SK-N-SH (cell line): Measurements from ENCODE around the gene C6. TPM values are rescaled to one million over a fixed set of nuclear protein-coding genes. Genes with fewer than 3 reads are reported as not detected.

Experiments used
- CTCF ChIA-PET: fragments of 300-600, 350-600 bp; formaldehyde crosslinking; extraction: SDS; loops from one replicate; lab custom pipeline; 2021; lab: Yijun Ruan, JAX
- POLR2A ChIA-PET: fragments of 350-600 bp; sonication (Branson Sonifier 250); formaldehyde crosslinking; extraction: SDS; loops from one replicate; lab custom pipeline; 2020; ENCODE audit warnings: antibody characterized with exemption, inconsistent platforms; lab: Yijun Ruan, JAX
- DNase-seq: peaks from one replicate; pipeline ENCODE4 v3.0.0; 2012
- H2AFZ ChIP-seq: fragments of 200-600 bp; sonication (generic); 2 replicates; pipeline ENCODE4 v1.8.1; 2016; ENCODE audit warnings: antibody characterized with exemption, mild to moderate bottlenecking, low read depth
- H3F3A ChIP-seq: fragments of 200-600 bp; sonication (generic); replicated peaks from 2 replicates; pipeline ENCODE3; 2016; ENCODE audit warnings: antibody characterized with exemption, mild to moderate bottlenecking; ENCODE audit not compliant: insufficient read depth
- H3K27ac ChIP-seq, 2 experiments: fragments of 200-500 bp in 1 of 2; fragments of 200-600 bp in 1 of 2; sonication (Bioruptor generic) in 1 of 2; sonication (generic), shearing (Covaris generic) in 1 of 2; 2 replicates each; pipeline versions ENCODE4 v1.5.1 to v1.6.1; 2014 to 2016; ENCODE audit warnings: low read depth in 2 of 2, inconsistent platforms in 1 of 2, low read length in 1 of 2, mild to moderate bottlenecking in 1 of 2, mixed read lengths in 1 of 2
- H3K27me3 ChIP-seq: fragments of 200-600 bp; sonication (generic), shearing (Covaris generic); 2 replicates; pipeline ENCODE4 v1.6.1; 2016; ENCODE audit warnings: mixed run types; ENCODE audit not compliant: insufficient read depth
- H3K36me3 ChIP-seq, 2 experiments: fragments of 200-500 bp in 1 of 2; fragments of 200-600 bp in 1 of 2; sonication (Bioruptor generic) in 1 of 2; sonication (generic) in 1 of 2; replicated peaks in 1 of 2; 2 replicates each; pipeline versions ENCODE3 to v1.5.1; 2014 to 2016; ENCODE audit warnings: low read length in 1 of 2, mild to moderate bottlenecking in 1 of 2; ENCODE audit not compliant: insufficient read depth in 2 of 2, control insufficient read depth in 1 of 2
- H3K4me1 ChIP-seq, 2 experiments: fragments of 200-500 bp in 1 of 2; fragments of 200-600 bp in 1 of 2; sonication (Bioruptor generic) in 1 of 2; sonication (generic), shearing (Covaris generic) in 1 of 2; 2 replicates each; pipeline versions ENCODE4 v1.5.1 to v1.6.1; 2014 to 2016; ENCODE audit warnings: low read depth in 1 of 2, low read length in 1 of 2, mixed run types in 1 of 2; ENCODE audit not compliant: insufficient read depth in 2 of 2, control insufficient read depth in 1 of 2
- H3K4me2 ChIP-seq: fragments of 200-600 bp; sonication (generic), shearing (Covaris generic); 2 replicates; pipeline ENCODE4 v1.6.1; 2017; ENCODE audit warnings: mixed run types
- H3K4me3 ChIP-seq, 2 experiments: fragments of 200-500 bp in 1 of 2; fragments of 200-600 bp in 1 of 2; sonication (Bioruptor generic) in 1 of 2; sonication (generic), shearing (Covaris generic) in 1 of 2; 2 replicates each; pipeline versions ENCODE4 v1.5.1 to v1.8.1; 2014 to 2016; ENCODE audit warnings: low read depth in 2 of 2, inconsistent platforms in 1 of 2, low read length in 1 of 2, mild to moderate bottlenecking in 1 of 2, mixed read lengths in 1 of 2, moderate library complexity in 1 of 2
- H3K79me2 ChIP-seq: fragments of 200-600 bp; sonication (generic); 2 replicates; pipeline ENCODE4 v1.8.1; 2017; ENCODE audit warnings: mild to moderate bottlenecking; ENCODE audit not compliant: insufficient read depth
- H3K9ac ChIP-seq: fragments of 200-600 bp; sonication (generic); 2 replicates; pipeline ENCODE4 v1.6.1; 2017; ENCODE audit warnings: mixed run types
- H3K9me2 ChIP-seq: fragments of 200-600 bp; sonication (generic); 2 replicates; pipeline ENCODE4 v1.6.1; 2017; ENCODE audit warnings: mixed run types
- H3K9me3 ChIP-seq: fragments of 200-600 bp; sonication (generic); 2 replicates; pipeline ENCODE4 v1.6.1; 2017; ENCODE audit warnings: mixed run types, mild to moderate bottlenecking, moderate library complexity
- H4K20me1 ChIP-seq: fragments of 200-600 bp; sonication (generic); 2 replicates; pipeline ENCODE4 v1.6.1; 2017; ENCODE audit warnings: mild to moderate bottlenecking, mixed run types; ENCODE audit not compliant: insufficient read depth
- CHD2 ChIP-seq: fragments of 150-350 bp; IDR thresholded peaks from 2 replicates; pipeline ENCODE4 v1.6.1; 2018; ENCODE audit warnings: low read length; ENCODE audit not compliant: partially characterized antibody
- CTCF ChIP-seq: fragments of 200-600 bp; sonication (generic); IDR thresholded peaks from 2 replicates; pipeline ENCODE4 v1.6.1; 2017; ENCODE audit warnings: antibody characterized with exemption, mild to moderate bottlenecking, moderate library complexity
- EP300 ChIP-seq, 2 experiments: IDR thresholded peaks; 2 replicates each; pipeline versions ENCODE4 v1.4.0 to v1.6.1; 2012; ENCODE audit warnings: borderline replicate concordance in 1 of 2, low read depth in 1 of 2, low read length in 1 of 2
- FOSL2 ChIP-seq: IDR thresholded peaks from 2 replicates; pipeline ENCODE4 v1.4.0; 2012; ENCODE audit warnings: low read depth, mild to moderate bottlenecking, moderate library complexity, borderline replicate concordance
- FOXJ3 ChIP-seq: sonication (generic); formaldehyde crosslinking; IDR thresholded peaks from 2 replicates; pipeline ENCODE4 v1.5.1; 2020; ENCODE audit warnings: mild to moderate bottlenecking, missing genetic modification reagents
- FOXM1 ChIP-seq: IDR thresholded peaks from 2 replicates; pipeline ENCODE4 v1.4.0; 2012; ENCODE audit warnings: low read depth, mild to moderate bottlenecking
- GABPA ChIP-seq: IDR thresholded peaks from 2 replicates; pipeline ENCODE4 v1.4.0; 2012; ENCODE audit warnings: low read depth, mild to moderate bottlenecking
- GATA2 ChIP-seq: sonication (generic); formaldehyde crosslinking; IDR thresholded peaks from 2 replicates; pipeline ENCODE4 v1.5.0; 2020; ENCODE audit warnings: mild to moderate bottlenecking, missing genetic modification reagents
- IRF3 ChIP-seq: fragments of 150-350 bp; IDR thresholded peaks from 2 replicates; pipeline ENCODE4 v1.6.1; 2016; ENCODE audit warnings: mild to moderate bottlenecking, low read depth, low read length
- JUND ChIP-seq: IDR thresholded peaks from 2 replicates; pipeline ENCODE4 v1.4.0; 2012
- MEF2A ChIP-seq: IDR thresholded peaks from 2 replicates; pipeline ENCODE4 v1.4.0; 2012; ENCODE audit warnings: low read depth, borderline replicate concordance
- MXI1 ChIP-seq: IDR thresholded peaks from 2 replicates; pipeline ENCODE4 v1.6.1; 2012; ENCODE audit warnings: mild to moderate bottlenecking, low read depth, low read length, improper control_type of control experiment
- PBX3 ChIP-seq: IDR thresholded peaks from 2 replicates; pipeline ENCODE4; 2012
- RCOR1 ChIP-seq: fragments of 150-350 bp; IDR thresholded peaks from 2 replicates; pipeline ENCODE4 v1.6.1; 2017; ENCODE audit warnings: antibody characterized with exemption, low read length
- REST ChIP-seq: IDR thresholded peaks from 2 replicates; pipeline ENCODE4 v1.6.1; 2012; ENCODE audit warnings: mild to moderate bottlenecking, low read depth, low read length, moderate library complexity
- RFX5 ChIP-seq: IDR thresholded peaks from 2 replicates; pipeline ENCODE4 v1.6.1; 2012; ENCODE audit warnings: mild to moderate bottlenecking, improper control_type of control experiment, low read length
- SIN3A ChIP-seq: IDR thresholded peaks from 2 replicates; pipeline ENCODE4 v1.6.1; 2012; ENCODE audit warnings: low read depth, mild to moderate bottlenecking, low read length, moderate library complexity, borderline replicate concordance
- TCF12 ChIP-seq: IDR thresholded peaks from 2 replicates; pipeline ENCODE4 v1.4.0; 2012
- TEAD4 ChIP-seq: IDR thresholded peaks from 2 replicates; pipeline ENCODE4 v1.4.0; 2012; ENCODE audit warnings: mild to moderate bottlenecking, borderline replicate concordance; ENCODE audit not compliant: insufficient read depth
- YY1 ChIP-seq: IDR thresholded peaks from 2 replicates; pipeline ENCODE4 v1.4.0; 2012; ENCODE audit warnings: low read depth, mild to moderate bottlenecking
- WGBS: methylation state at CpG from one replicate; pipeline ENCODE4 v1.1.6; 2017; ENCODE audit warnings: low lambda C conversion rate; 5-methylcytosine and 5-hydroxymethylcytosine counted together
- polyA plus RNA-seq, 3 experiments: library from polyadenylated mRNA; depleted of rRNA; stranded (reverse); fragments of >200 nt; gene quantifications; 2 replicates each; pipeline ENCODE4 v1.2.3, GENCODE V29; 2012

Gene C6
- polyA plus RNA-seq, 1 of the 3 experiments (the other 2 are of a cell fraction), result 0.08 TPM

GRCh38 chr5:41095324-41096101 lies 117.8 kb downstream of the C6 start:
- no peak overlapping the region for H3K4me3 ChIP-seq
- H3F3A ChIP-seq, result no peaks in the 10 kb centered on the region
- POLR2A ChIA-PET, result no interaction called here
- TF ChIP-seq GATA2, result no peak
- TF ChIP-seq FOXM1, result no peak
- no peak for TF ChIP-seq TEAD4
- no peak for TF ChIP-seq JUND
- TF ChIP-seq EP300 (IDR thresholded peaks at IDR 0.05; ENCODE audit: borderline replicate concordance in 1 of 2, low read depth in 1 of 2, low read length in 1 of 2), result no peak
- TF ChIP-seq SIN3A, result no peak
- TF ChIP-seq REST, result no peak
- TF ChIP-seq RCOR1, result no peak
- TF ChIP-seq RFX5, result no peak
- TF ChIP-seq YY1, result no peak
- TF ChIP-seq CTCF, result no peak
- TF ChIP-seq MEF2A, result no peak
- TF ChIP-seq CHD2, result no peak
- TF ChIP-seq PBX3, result no peak
- no peak for TF ChIP-seq IRF3
- TF ChIP-seq TCF12, result no peak
- TF ChIP-seq GABPA, result no peak
- no peak for TF ChIP-seq FOXJ3 (CRISPR knock-in tag)
- TF ChIP-seq FOSL2, result no peak
- no peak for TF ChIP-seq MXI1
- H3K36me3 ChIP-seq, result no peaks in the 10 kb centered on the region
- H3K4me1 ChIP-seq, result no peaks in the 10 kb centered on the region
- no peaks in the 10 kb centered on the region for H3K27me3 ChIP-seq
- 48% methylated on average over 4 of the region's 5 CpGs for WGBS
- no peaks in the 10 kb centered on the region for H3K79me2 ChIP-seq
- no peak overlapping the region for H2AFZ ChIP-seq
- no peak for DNase-seq
- H3K27ac ChIP-seq, result no peak overlapping the region
- H3K9me3 ChIP-seq, result no peaks in the 10 kb centered on the region
- H3K4me2 ChIP-seq, result no peak overlapping the region
- H3K9ac ChIP-seq, result no peak overlapping the region
- H3K9me2 ChIP-seq, result no peaks in the 10 kb centered on the region
- H4K20me1 ChIP-seq, result no peaks in the 10 kb centered on the region
- CTCF ChIA-PET, result no interaction called here
